HepG2 (cell line): ENCODE data around the gene CLCN2. TPM values are rescaled to one million over a fixed set of nuclear protein-coding genes. Genes with fewer than 3 reads are reported as not detected.

ENCODE experiments used
- ARID2 ChIP-seq: sonication (generic); formaldehyde crosslinking; IDR thresholded peaks from 2 replicates; pipeline ENCODE4 v1.8.1; 2022; ENCODE audit warnings: mild to moderate bottlenecking, missing genetic modification reagents, borderline replicate concordance
- CBFB ChIP-seq: sonication (generic); formaldehyde crosslinking; IDR thresholded peaks from 2 replicates; pipeline ENCODE4 v1.4.0; 2020; ENCODE audit warnings: missing genetic modification reagents
- CC2D1A ChIP-seq: sonication (generic); formaldehyde crosslinking; IDR thresholded peaks from 2 replicates; pipeline ENCODE4 v1.8.1; 2023; ENCODE audit warnings: mild to moderate bottlenecking, missing genetic modification reagents
- CREB1 ChIP-seq, 2 experiments: fragments of 450-650 bp in 1 of 2; IDR thresholded peaks; 2 replicates each; pipeline ENCODE4 v1.6.1; 2016 to 2017; ENCODE audit warnings: control low read depth in 1 of 2, mild to moderate bottlenecking in 1 of 2, missing compliant biosample characterization in 1 of 2, missing genetic modification characterization in 1 of 2
- E2F5 ChIP-seq: sonication (generic); formaldehyde crosslinking; conservative IDR thresholded peaks from 2 replicates; pipeline ENCODE4 v1.4.0; 2020; ENCODE audit warnings: missing genetic modification reagents
- GATAD1 ChIP-seq: IDR thresholded peaks from 2 replicates; pipeline ENCODE4 v1.6.1; 2016; ENCODE audit warnings: missing genetic modification reagents, missing compliant biosample characterization
- HDAC1 ChIP-seq: sonication (generic); formaldehyde crosslinking; IDR thresholded peaks from 2 replicates; pipeline ENCODE4 v1.5.1; 2020; ENCODE audit warnings: mild to moderate bottlenecking, missing genetic modification reagents
- HOXA7 ChIP-seq: sonication (generic); formaldehyde crosslinking; IDR thresholded peaks from 2 replicates; pipeline ENCODE4 v1.8.1; 2022; ENCODE audit warnings: mild to moderate bottlenecking, missing genetic modification reagents, moderate library complexity
- MXD4 ChIP-seq: IDR thresholded peaks from 2 replicates; pipeline ENCODE4 v1.6.1; 2016; ENCODE audit warnings: mild to moderate bottlenecking, missing biosample characterization, missing genetic modification reagents
- NFE2 ChIP-seq: sonication (generic); formaldehyde crosslinking; IDR thresholded peaks from 2 replicates; pipeline ENCODE4 v1.4.0; 2020; ENCODE audit warnings: missing genetic modification reagents
- POLR2A ChIP-seq, 2 experiments: IDR thresholded peaks; 2 replicates each; pipeline ENCODE4 v1.6.1; 2011; ENCODE audit warnings: low read depth in 2 of 2, low read length in 2 of 2, mild to moderate bottlenecking in 1 of 2, moderate library complexity in 1 of 2; ENCODE audit not compliant: insufficient read depth in 1 of 2
- REPIN1 ChIP-seq: sonication (generic); formaldehyde crosslinking; IDR thresholded peaks from 2 replicates; pipeline ENCODE4 v1.8.0; 2022; ENCODE audit warnings: missing genetic modification reagents, low read depth, mild to moderate bottlenecking, borderline replicate concordance
- SKI ChIP-seq: fragments of 450-650 bp; IDR thresholded peaks from one replicate; pipeline ENCODE4 v1.6.1; 2018; ENCODE audit warnings: mild to moderate bottlenecking; ENCODE audit not compliant: partially characterized antibody
- TBX3 ChIP-seq: fragments of 450-650 bp; IDR thresholded peaks from 2 replicates; pipeline ENCODE4 v1.6.1; 2017; ENCODE audit warnings: antibody characterized with exemption, mild to moderate bottlenecking, inconsistent platforms, borderline replicate concordance
- TFAP4 ChIP-seq: sonication (generic); IDR thresholded peaks from 2 replicates; pipeline ENCODE4 v1.6.1; 2016; ENCODE audit warnings: low read depth, borderline replicate concordance
- TMF1 ChIP-seq: sonication (generic); formaldehyde crosslinking; IDR thresholded peaks from 2 replicates; pipeline ENCODE4 v1.8.1; 2022; ENCODE audit warnings: low read depth, missing genetic modification reagents
- ZBTB1 ChIP-seq: sonication (generic); formaldehyde crosslinking; IDR thresholded peaks from 2 replicates; pipeline ENCODE4 v1.4.0; 2020; ENCODE audit warnings: missing genetic modification reagents, borderline replicate concordance
- ZHX1 ChIP-seq: sonication (generic); formaldehyde crosslinking; IDR thresholded peaks from 2 replicates; pipeline ENCODE4 v1.8.1; 2022; ENCODE audit warnings: low read depth, mild to moderate bottlenecking, missing genetic modification reagents
- ZNF577 ChIP-seq: sonication (generic); formaldehyde crosslinking; IDR thresholded peaks from 2 replicates; pipeline ENCODE4 v1.4.0; 2020; ENCODE audit warnings: mild to moderate bottlenecking, low read depth, missing genetic modification reagents, borderline replicate concordance
- ZNF713 ChIP-seq: sonication (generic); formaldehyde crosslinking; IDR thresholded peaks from 2 replicates; pipeline ENCODE4 v1.4.0; 2020; ENCODE audit warnings: mild to moderate bottlenecking, missing genetic modification reagents
- ZSCAN30 ChIP-seq: sonication (generic); formaldehyde crosslinking; IDR thresholded peaks from 2 replicates; pipeline ENCODE4 v1.5.0; 2020; ENCODE audit warnings: mild to moderate bottlenecking, missing genetic modification reagents
- polyA plus RNA-seq, 8 experiments: library from polyadenylated mRNA; depleted of rRNA in 3 of 8; stranded (reverse) in 7 of 8; unstranded in 1 of 8; fragments of >200 nt; fragmentation: Illumina TruSeq in 4 of 8; extraction: Trizol in 4 of 8; gene quantifications; 2 replicates each; pipeline versions ENCODE4 v1.2.1 to v1.2.3, GENCODE V29; 2011 to 2016; ENCODE audit warnings: low read depth in 4 of 8, missing spikeins in 1 of 8, mixed read lengths in 1 of 8; ENCODE audit not compliant: insufficient read depth in 1 of 8
- total RNA-seq, 5 experiments: library from RNA; depleted of rRNA; stranded (reverse); fragments of >200 nt; fragmentation: Illumina TruSeq; extraction: Trizol; gene quantifications; 2 replicates each; pipeline ENCODE4 v1.2.3, GENCODE V29; 2016; ENCODE audit warnings: low read depth in 1 of 5
- TF ChIP-seq, protein P1 (sequence below): sonication (generic); formaldehyde crosslinking; IDR thresholded peaks from 2 replicates; pipeline ENCODE4 v1.4.0; 2020; ENCODE audit warnings: low read depth, missing genetic modification reagents

Gene CLCN2
- total and polyA plus RNA-seq, 2 of the 13 experiments (the other 11 are each of a cell fraction or from before 2014, with no cell fraction given), result 11.4 to 13.5 TPM

DNA sequence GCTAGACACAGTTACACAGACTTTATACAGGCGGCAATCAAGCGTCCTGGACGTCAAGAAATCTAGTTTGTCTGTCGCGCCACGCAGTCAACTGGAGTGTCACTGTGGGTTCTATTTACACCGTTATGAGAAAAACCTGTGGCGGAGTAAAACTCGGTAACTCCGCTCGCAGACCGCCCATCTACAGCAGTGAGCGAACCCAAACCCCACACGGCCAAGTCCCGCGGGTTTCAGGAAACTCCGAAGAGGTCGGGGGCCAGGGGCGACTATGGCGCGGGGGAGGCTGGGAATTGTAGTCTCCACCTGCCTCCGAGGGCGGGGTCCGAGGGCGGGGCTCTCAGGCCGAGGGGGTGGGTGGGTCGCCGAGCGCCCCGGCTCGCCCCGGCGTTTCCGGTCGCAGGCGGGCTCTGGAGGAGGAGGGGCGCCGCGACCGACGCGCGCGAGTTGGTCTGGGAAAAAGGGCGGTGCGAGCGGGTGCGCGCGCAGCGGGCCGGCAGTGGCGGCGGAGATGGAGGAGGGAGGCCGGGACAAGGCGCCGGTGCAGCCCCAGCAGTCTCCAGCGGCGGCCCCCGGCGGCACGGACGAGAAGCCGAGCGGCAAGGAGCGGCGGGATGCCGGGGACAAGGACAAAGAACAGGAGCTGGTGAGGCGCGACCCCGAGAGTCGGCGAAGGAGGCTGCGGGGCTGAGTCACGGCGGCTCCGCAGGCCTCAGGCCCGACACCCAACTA, 62.5 kb downstream of the CLCN2 start, which contains the start of gene PSMD2 (continued):
- TF ChIP-seq ZNF577 (CRISPR knock-in tag) (no peak), TBX3 (no peak), REPIN1 (CRISPR knock-in tag) (0 out of 2 replicates have a peak, but pooled peaks have one; percentile 20), ZSCAN30 (CRISPR knock-in tag) (peak; percentile 67; the same call in 1 of the 2 replicates), ARID2 (no peak), ZBTB1 (CRISPR knock-in tag) (no peak), ZNF713 (CRISPR knock-in tag) (no peak), CC2D1A (CRISPR knock-in tag) (no peak), CREB1 (IDR thresholded peaks at IDR 0.05) (no peak), CREB1 (CRISPR knock-in tag; IDR thresholded peaks at IDR 0.05) (no peak), TMF1 (CRISPR knock-in tag) (no peak), TFAP4 (no peak), ZHX1 (no peak), E2F5 (CRISPR knock-in tag) (no peak; the same call in 1 of the 2 replicates), GATAD1 (CRISPR knock-in tag) (peak; percentile 82), MXD4 (CRISPR knock-in tag) (0 out of 2 replicates have a peak, but pooled peaks have one; percentile 24), NFE2 (CRISPR knock-in tag) (no peak), HDAC1 (CRISPR knock-in tag) (peak; percentile 72), CBFB (CRISPR knock-in tag) (no peak), HOXA7 (CRISPR knock-in tag) (no peak), POLR2A (IDR thresholded peaks at IDR 0.05; ENCODE audit: insufficient read depth in 1 of 2, low read depth in 2 of 2, low read length in 2 of 2) (peak; percentile 80 to 86), SKI (peak; percentile 17)
- TF ChIP-seq, protein P1, sequence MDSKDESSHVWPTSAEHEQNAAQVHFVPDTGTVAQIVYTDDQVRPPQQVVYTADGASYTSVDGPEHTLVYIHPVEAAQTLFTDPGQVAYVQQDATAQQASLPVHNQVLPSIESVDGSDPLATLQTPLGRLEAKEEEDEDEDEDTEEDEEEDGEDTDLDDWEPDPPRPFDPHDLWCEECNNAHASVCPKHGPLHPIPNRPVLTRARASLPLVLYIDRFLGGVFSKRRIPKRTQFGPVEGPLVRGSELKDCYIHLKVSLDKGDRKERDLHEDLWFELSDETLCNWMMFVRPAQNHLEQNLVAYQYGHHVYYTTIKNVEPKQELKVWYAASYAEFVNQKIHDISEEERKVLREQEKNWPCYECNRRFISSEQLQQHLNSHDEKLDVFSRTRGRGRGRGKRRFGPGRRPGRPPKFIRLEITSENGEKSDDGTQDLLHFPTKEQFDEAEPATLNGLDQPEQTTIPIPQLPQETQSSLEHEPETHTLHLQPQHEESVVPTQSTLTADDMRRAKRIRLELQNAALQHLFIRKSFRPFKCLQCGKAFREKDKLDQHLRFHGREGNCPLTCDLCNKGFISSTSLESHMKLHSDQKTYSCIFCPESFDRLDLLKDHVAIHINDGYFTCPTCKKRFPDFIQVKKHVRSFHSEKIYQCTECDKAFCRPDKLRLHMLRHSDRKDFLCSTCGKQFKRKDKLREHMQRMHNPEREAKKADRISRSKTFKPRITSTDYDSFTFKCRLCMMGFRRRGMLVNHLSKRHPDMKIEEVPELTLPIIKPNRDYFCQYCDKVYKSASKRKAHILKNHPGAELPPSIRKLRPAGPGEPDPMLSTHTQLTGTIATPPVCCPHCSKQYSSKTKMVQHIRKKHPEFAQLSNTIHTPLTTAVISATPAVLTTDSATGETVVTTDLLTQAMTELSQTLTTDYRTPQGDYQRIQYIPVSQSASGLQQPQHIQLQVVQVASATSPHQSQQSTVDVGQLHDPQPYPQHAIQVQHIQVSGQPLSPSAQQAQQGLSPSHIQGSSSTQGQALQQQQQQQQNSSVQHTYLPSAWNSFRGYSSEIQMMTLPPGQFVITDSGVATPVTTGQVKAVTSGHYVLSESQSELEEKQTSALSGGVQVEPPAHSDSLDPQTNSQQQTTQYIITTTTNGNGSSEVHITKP (CRISPR knock-in tag), result peak; percentile 66; the same call in 1 of the 2 replicates
